ENCODE measurements around the gene CDH22. TPM values are rescaled to one million over a fixed set of nuclear protein-coding genes. Genes with fewer than 3 reads are reported as not detected.

Gene CDH22
- total RNA-seq, 1 donor from 2014 or later, result 0.41 TPM

GRCh38 chr20:46343348-46343974 lies 35.2 kb upstream of the CDH22 start:
- DNase-seq, result no peak

- DNase-seq, result no peak
These were observed 34.4 kb upstream of the CDH22 start for GRCh38 chr20:46342451-46343347.

GRCh38 chr20:46342010-46342378 lies 33.7 kb upstream of the CDH22 start:
- no peak for DNase-seq

GRCh38 chr20:46341074-46342009 lies 33.0 kb upstream of the CDH22 start:
- peak; percentile 37 for DNase-seq

GRCh38 chr20:46339037-46339436 lies 30.7 kb upstream of the CDH22 start:
- no peak for DNase-seq

- no peak for DNase-seq
These were observed 28.4 kb upstream of the CDH22 start for GRCh38 chr20:46336735-46337134.

GRCh38 chr20:46334303-46334904 lies 26.1 kb upstream of the CDH22 start:
- DNase-seq, result no peak

GRCh38 chr20:46333161-46333991 lies 25.1 kb upstream of the CDH22 start:
- DNase-seq, result no peak

GRCh38 chr20:46332373-46333160 lies 24.3 kb upstream of the CDH22 start:
- no peak for DNase-seq

GRCh38 chr20:46331611-46332361 lies 23.5 kb upstream of the CDH22 start:
- DNase-seq, result no peak

GRCh38 chr20:46330831-46331371 lies 22.6 kb upstream of the CDH22 start:
- DNase-seq, result no peak

GRCh38 chr20:46330072-46330763 lies 21.9 kb upstream of the CDH22 start:
- no peak for DNase-seq

GRCh38 chr20:46328200-46328882 lies 20.0 kb upstream of the CDH22 start:
- DNase-seq, result no peak

- no peak for DNase-seq
These were observed 19.3 kb upstream of the CDH22 start for GRCh38 chr20:46327557-46327956.

- no peak for DNase-seq
These were observed 17.5 kb upstream of the CDH22 start for GRCh38 chr20:46325789-46326188.

GRCh38 chr20:46324960-46325703 lies 16.8 kb upstream of the CDH22 start:
- DNase-seq, result no peak

- no peak for DNase-seq
These were observed 16.1 kb upstream of the CDH22 start for GRCh38 chr20:46324379-46324778.

All from tongue (tissue), 2 donors.